ENCODE measurements around the gene REPS2. TPM values are rescaled to one million over a fixed set of nuclear protein-coding genes. Genes with fewer than 3 reads are reported as not detected.

Gene REPS2
- total and polyA plus RNA-seq, 8 donors, result 12.6 to 19.5 (median 15.1) TPM

DNA sequence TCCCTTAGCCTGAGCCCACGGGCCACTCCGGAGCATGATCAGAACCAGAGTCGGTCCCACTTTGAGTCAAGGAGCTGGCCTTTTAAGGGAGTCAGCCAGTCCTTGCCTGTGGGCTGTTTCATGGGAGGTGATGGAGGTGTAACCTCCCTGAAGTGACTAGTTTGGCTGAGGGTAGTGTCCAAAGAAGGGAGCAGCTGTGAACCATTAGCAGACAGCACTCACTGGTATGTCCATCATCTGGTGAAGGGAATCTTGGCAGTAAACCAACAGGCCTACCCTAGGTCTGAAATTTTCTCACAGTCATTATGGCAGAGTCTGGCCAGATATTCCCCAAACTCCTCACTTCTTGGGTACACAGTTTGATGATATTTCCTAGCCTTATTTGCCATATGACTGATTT is 12.3 kb upstream of the REPS2 start:
- no peaks in the 10 kb centered on the region for H3K4me1 ChIP-seq
- no peaks in the 10 kb centered on the region for H3K36me3 ChIP-seq
- TF ChIP-seq, protein P1, sequence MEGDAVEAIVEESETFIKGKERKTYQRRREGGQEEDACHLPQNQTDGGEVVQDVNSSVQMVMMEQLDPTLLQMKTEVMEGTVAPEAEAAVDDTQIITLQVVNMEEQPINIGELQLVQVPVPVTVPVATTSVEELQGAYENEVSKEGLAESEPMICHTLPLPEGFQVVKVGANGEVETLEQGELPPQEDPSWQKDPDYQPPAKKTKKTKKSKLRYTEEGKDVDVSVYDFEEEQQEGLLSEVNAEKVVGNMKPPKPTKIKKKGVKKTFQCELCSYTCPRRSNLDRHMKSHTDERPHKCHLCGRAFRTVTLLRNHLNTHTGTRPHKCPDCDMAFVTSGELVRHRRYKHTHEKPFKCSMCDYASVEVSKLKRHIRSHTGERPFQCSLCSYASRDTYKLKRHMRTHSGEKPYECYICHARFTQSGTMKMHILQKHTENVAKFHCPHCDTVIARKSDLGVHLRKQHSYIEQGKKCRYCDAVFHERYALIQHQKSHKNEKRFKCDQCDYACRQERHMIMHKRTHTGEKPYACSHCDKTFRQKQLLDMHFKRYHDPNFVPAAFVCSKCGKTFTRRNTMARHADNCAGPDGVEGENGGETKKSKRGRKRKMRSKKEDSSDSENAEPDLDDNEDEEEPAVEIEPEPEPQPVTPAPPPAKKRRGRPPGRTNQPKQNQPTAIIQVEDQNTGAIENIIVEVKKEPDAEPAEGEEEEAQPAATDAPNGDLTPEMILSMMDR (IDR thresholded peaks at IDR 0.05), result no peak
- no peaks in the 10 kb centered on the region for H3K27me3 ChIP-seq
- DNase-seq (no peak), ATAC-seq (no peak)
- H3K4me3 ChIP-seq, result no peak overlapping the region
- no peak overlapping the region for H3K27ac ChIP-seq
- H3K9me3 ChIP-seq, result peaks cover 0 to 4% of the 10 kb centered on the region in 2 donors
- intact Hi-C loops (cut with DNase I), result no loop called here

DNA sequence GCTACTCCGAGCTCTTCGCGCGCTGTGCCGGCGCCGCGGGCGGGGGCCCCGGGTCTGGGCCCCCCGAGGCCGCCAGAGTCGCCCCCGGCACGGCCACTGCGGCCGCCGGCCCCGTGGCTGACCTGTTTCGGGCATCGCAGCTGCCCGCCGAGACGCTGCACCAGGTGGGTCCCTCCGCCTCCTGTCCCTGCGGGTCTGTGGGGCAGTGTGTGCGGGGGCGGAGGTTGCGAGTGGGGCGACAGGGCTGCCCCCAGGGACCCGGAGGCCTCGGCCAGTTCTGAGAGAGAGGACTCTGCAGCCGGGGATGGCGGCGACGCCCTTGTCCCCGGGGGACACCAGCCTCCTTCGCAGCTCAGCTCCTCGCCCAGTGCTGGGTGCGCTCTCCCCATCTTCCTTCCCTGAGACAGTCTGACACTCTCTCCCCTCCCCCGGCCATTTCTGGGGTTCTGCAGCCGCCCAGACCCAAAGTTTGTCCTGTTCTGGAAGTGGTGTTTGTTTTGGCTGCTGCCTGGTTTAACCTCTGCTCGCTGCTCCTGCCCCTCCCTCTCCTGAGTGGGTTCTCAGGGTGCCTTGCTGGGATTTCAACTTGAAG is 609 bp downstream of the REPS2 start:
- intact Hi-C loops (cut with DNase I), result no loop called here
- no peaks in the 10 kb centered on the region for H3K4me1 ChIP-seq

DNA sequence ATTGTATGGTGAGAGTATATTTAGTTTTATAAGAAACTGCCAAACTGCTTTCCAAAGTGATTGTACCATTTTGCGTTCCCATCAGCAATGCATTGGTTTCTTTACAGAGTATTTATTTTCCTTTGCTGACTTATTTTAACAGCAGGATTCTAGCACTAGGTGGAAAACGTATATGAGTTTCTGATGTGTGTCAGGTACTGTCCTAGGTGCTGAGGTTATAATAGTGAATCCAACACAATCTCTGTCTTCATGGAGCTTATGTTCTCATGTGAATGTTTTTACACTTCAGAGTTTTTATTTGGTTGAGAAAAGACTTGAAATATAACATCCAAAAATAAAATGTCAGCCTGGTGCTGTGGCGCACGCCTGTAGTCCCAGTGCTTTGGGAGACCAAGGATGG is 4.0 kb downstream of the REPS2 start:
- ATAC-seq (no peak), DNase-seq (no peak)
- intact Hi-C loops (cut with DNase I), result no loop called here
- Histone ChIP-seq H3K4me1 (no peaks in the 10 kb centered on the region), H3K27ac (no peak overlapping the region), H3K36me3 (no peaks in the 10 kb centered on the region), H3K4me3 (no peak overlapping the region), H3K27me3 (peaks cover 0 to 5% of the 10 kb centered on the region in 2 donors), H3K9me3 (no peaks in the 10 kb centered on the region)
- TF ChIP-seq, protein P1 (IDR thresholded peaks at IDR 0.05), result no peak

More for the DNA sequence above, 609 bp downstream of the REPS2 start:
- Histone ChIP-seq H3K36me3 (no peaks in the 10 kb centered on the region), H3K27me3 (peaks cover 0 to 5% of the 10 kb centered on the region in 2 donors), H3K4me3 (peak overlapping the region; percentile 37 to 53), H3K27ac (no peak overlapping the region), H3K9me3 (no peaks in the 10 kb centered on the region)
- DNase-seq (peak in 2 of 4 donors; percentile 36 to 76), ATAC-seq (peak; percentile 44)
- TF ChIP-seq, protein P1 (IDR thresholded peaks at IDR 0.05), result no peak

DNA sequence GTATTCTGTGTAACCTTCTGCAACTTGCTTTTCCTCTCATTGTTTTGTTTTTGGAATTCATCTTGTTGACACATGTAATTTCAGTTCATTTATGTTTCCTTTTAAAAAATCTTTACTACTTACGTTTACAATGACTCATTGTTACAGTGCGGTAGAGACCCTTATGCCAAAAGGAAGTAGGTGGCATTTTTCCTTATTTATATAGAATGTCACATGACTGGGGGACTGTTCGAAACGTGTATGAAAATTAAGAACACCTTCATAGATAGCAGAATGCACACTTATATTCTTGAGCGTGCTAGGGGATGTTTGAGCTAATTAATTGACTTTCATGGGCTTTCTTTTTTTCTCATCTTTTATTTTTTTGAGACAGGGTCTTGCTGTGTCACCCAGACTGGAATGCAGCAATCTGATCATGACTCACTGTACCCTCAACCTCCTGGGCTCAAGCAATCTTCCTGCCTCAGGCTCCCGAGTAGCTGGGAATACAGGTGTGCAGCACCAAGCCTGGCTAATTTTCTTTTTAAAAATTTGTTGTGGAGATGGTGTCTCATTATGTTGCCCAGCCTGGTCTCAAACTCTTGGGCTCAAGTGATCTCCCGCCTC is 7.3 kb downstream of the REPS2 start:
- no peak overlapping the region for H3K27ac ChIP-seq
- peaks cover 0 to 7% of the 10 kb centered on the region in 2 donors for H3K4me1 ChIP-seq
- ATAC-seq (peak; percentile 29), DNase-seq (no peak)
- no peak overlapping the region for H3K4me3 ChIP-seq
- peaks cover 0 to 13% of the 10 kb centered on the region in 2 donors for H3K27me3 ChIP-seq
- intact Hi-C loops (cut with DNase I), result no loop called here
- TF ChIP-seq, protein P1 (IDR thresholded peaks at IDR 0.05), result no peak
- no peaks in the 10 kb centered on the region for H3K36me3 ChIP-seq
- H3K9me3 ChIP-seq, result no peaks in the 10 kb centered on the region

DNA sequence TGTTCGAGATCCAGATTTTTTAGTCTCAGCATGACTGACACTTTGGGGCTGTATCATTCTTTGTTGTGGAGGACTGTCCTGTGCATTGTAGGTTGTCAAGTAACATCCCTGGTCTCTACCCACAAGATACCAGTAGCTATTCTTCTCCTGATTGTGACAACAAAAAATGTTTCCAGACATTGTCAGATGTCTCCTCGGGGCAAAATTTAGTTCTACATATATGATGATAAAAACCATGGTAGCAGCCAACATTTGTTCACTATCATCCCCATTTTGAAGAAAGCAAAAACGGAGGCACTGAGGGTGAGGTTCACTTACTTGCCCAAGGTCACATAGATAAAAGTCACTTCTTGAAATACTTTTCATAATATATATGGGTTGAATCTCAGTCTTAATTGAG is 11.3 kb downstream of the REPS2 start:
- Histone ChIP-seq H3K4me1 (peaks cover 0 to 7% of the 10 kb centered on the region in 2 donors), H3K27ac (no peak overlapping the region), H3K36me3 (no peaks in the 10 kb centered on the region), H3K4me3 (no peak overlapping the region), H3K27me3 (peaks cover 0 to 13% of the 10 kb centered on the region in 2 donors), H3K9me3 (no peaks in the 10 kb centered on the region)
- no peak for ATAC-seq
- intact Hi-C loops (cut with DNase I), result no loop called here
- TF ChIP-seq, protein P1 (IDR thresholded peaks at IDR 0.05), result no peak
- no peak for DNase-seq
